Body of pancreas (tissue), 4 donors: ENCODE results near the gene DAZAP1.

Experiments
- CTCF ChIP-seq, 7 experiments: fragments of 450-650 bp in 4 of 7; fragments of 200-600 bp in 3 of 7; sonication (generic) in 3 of 7; IDR thresholded peaks; one replicate each; pipeline ENCODE4 v1.5.1; 2016 to 2019; ENCODE audit warnings: antibody characterized with exemption in 7 of 7
- POLR2A ChIP-seq, 3 donors: fragments of 450-650 bp; IDR thresholded peaks; one replicate each; pipeline ENCODE4 v1.6.1; 2016; ENCODE audit warnings: antibody characterized with exemption in 3 of 3, mild to moderate bottlenecking in 2 of 3

- TF ChIP-seq CTCF (IDR thresholded peaks at IDR 0.05) (peak in 1 of 7 experiments; percentile 15), POLR2A (IDR thresholded peaks at IDR 0.05) (no peak)
Observed at GRCh38 chr19:1389033-1389940, 18.1 kb upstream of the DAZAP1 start.
